ENCODE data around the gene CTDSPL. TPM values are rescaled to one million over a fixed set of nuclear protein-coding genes. Genes with fewer than 3 reads are reported as not detected.

CTDSPL gene
- total and polyA plus RNA-seq, 4 donors, result 8.4 to 17.2 (median 14.2) TPM

DNA sequence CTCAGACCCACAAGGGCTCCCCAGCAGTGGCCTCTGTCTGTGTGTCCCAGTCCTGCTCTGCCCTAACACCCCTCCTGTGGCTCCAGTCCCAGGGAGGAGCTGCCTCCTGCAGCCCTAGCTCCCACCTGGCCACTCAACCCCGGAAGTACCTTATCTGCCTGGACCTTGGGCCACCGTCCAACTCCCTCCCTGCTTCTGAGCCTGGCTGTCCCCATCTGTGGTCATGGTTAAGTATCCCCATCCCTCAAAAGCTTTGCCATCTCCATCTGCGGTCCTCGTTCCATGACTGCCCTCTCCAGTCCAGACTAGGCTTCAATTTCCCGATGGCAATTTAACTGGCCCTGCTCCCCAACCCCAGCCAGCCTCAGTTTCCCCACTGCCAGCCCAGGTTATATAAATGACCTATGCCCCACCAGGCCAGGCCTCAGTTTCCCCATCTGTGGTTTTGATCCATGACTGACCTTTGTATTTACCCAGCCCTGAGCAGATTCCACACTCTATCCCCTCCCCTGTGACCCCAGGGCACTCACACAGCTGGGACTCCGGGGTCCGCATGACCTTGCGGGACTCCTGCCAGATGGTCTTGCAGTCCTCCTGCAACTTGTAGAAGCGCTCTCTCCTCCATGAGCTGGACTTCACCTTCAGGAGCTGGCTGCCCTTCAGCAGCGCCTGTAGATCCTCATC lies 158.1 kb downstream of the CTDSPL start:
- Histone ChIP-seq H3K27ac (ENCODE audit: low read depth in 1 of 2, low read length in 2 of 2) (no peak overlapping the region), H3K36me3 (ENCODE audit: control insufficient read depth in 4 of 4, insufficient read depth in 3 of 4, low read depth in 1 of 4, low read length in 3 of 4) (peaks cover 4 to 19% (median 12%) of the 10 kb centered on the region in 4 donors), H3K9me3 (ENCODE audit: control insufficient read depth in 4 of 4, low read length in 3 of 4) (peaks cover 0 to 2% (median 0%) of the 10 kb centered on the region in 4 donors), H3K27me3 (ENCODE audit: control insufficient read depth in 4 of 4, insufficient read depth in 4 of 4, low read length in 3 of 4) (no peaks in the 10 kb centered on the region), H3K4me1 (ENCODE audit: control insufficient read depth in 4 of 4, insufficient read depth in 4 of 4, low read length in 3 of 4) (peaks cover 0 to 19% (median 8%) of the 10 kb centered on the region in 4 donors), H3K4me3 (ENCODE audit: low read depth in 1 of 3, low read length in 3 of 3) (no peak overlapping the region), H3K9ac (ENCODE audit: low read depth in 1 of 2, low read length in 2 of 2) (no peak overlapping the region)
- DNase-seq (ENCODE audit: low spot score), result no peak
- 82% methylated on average over 10 of the region's 10 CpGs for WGBS
- TF ChIP-seq, protein P1, sequence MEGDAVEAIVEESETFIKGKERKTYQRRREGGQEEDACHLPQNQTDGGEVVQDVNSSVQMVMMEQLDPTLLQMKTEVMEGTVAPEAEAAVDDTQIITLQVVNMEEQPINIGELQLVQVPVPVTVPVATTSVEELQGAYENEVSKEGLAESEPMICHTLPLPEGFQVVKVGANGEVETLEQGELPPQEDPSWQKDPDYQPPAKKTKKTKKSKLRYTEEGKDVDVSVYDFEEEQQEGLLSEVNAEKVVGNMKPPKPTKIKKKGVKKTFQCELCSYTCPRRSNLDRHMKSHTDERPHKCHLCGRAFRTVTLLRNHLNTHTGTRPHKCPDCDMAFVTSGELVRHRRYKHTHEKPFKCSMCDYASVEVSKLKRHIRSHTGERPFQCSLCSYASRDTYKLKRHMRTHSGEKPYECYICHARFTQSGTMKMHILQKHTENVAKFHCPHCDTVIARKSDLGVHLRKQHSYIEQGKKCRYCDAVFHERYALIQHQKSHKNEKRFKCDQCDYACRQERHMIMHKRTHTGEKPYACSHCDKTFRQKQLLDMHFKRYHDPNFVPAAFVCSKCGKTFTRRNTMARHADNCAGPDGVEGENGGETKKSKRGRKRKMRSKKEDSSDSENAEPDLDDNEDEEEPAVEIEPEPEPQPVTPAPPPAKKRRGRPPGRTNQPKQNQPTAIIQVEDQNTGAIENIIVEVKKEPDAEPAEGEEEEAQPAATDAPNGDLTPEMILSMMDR (IDR thresholded peaks at IDR 0.05; ENCODE audit: low read depth, low read length, missing input control), result no peak
- TF ChIP-seq FOXA1 (IDR thresholded peaks at IDR 0.05) (no peak), FOXA2 (IDR thresholded peaks at IDR 0.05) (no peak), EGR1 (IDR thresholded peaks at IDR 0.05; ENCODE audit: low read depth in 2 of 2) (no peak), SP1 (IDR thresholded peaks at IDR 0.05) (no peak), HNF4G (IDR thresholded peaks at IDR 0.05) (no peak), HNF4A (conservative IDR thresholded peaks at IDR 0.05) (no peak), JUND (IDR thresholded peaks at IDR 0.05) (no peak), GABPA (IDR thresholded peaks at IDR 0.05 in 1 of 2, conservative IDR thresholded peaks at IDR 0.05 in 1 of 2) (no peak), NR2F2 (IDR thresholded peaks at IDR 0.05) (no peak), RAD21 (IDR thresholded peaks at IDR 0.05) (no peak), RXRA (IDR thresholded peaks at IDR 0.05) (no peak)
- TF ChIP-seq, protein P2, sequence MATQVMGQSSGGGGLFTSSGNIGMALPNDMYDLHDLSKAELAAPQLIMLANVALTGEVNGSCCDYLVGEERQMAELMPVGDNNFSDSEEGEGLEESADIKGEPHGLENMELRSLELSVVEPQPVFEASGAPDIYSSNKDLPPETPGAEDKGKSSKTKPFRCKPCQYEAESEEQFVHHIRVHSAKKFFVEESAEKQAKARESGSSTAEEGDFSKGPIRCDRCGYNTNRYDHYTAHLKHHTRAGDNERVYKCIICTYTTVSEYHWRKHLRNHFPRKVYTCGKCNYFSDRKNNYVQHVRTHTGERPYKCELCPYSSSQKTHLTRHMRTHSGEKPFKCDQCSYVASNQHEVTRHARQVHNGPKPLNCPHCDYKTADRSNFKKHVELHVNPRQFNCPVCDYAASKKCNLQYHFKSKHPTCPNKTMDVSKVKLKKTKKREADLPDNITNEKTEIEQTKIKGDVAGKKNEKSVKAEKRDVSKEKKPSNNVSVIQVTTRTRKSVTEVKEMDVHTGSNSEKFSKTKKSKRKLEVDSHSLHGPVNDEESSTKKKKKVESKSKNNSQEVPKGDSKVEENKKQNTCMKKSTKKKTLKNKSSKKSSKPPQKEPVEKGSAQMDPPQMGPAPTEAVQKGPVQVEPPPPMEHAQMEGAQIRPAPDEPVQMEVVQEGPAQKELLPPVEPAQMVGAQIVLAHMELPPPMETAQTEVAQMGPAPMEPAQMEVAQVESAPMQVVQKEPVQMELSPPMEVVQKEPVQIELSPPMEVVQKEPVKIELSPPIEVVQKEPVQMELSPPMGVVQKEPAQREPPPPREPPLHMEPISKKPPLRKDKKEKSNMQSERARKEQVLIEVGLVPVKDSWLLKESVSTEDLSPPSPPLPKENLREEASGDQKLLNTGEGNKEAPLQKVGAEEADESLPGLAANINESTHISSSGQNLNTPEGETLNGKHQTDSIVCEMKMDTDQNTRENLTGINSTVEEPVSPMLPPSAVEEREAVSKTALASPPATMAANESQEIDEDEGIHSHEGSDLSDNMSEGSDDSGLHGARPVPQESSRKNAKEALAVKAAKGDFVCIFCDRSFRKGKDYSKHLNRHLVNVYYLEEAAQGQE (IDR thresholded peaks at IDR 0.05), result no peak
- TF ChIP-seq, protein P3, sequence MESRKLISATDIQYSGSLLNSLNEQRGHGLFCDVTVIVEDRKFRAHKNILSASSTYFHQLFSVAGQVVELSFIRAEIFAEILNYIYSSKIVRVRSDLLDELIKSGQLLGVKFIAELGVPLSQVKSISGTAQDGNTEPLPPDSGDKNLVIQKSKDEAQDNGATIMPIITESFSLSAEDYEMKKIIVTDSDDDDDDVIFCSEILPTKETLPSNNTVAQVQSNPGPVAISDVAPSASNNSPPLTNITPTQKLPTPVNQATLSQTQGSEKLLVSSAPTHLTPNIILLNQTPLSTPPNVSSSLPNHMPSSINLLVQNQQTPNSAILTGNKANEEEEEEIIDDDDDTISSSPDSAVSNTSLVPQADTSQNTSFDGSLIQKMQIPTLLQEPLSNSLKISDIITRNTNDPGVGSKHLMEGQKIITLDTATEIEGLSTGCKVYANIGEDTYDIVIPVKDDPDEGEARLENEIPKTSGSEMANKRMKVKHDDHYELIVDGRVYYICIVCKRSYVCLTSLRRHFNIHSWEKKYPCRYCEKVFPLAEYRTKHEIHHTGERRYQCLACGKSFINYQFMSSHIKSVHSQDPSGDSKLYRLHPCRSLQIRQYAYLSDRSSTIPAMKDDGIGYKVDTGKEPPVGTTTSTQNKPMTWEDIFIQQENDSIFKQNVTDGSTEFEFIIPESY (IDR thresholded peaks at IDR 0.05), result no peak
- TF ChIP-seq, protein P4, sequence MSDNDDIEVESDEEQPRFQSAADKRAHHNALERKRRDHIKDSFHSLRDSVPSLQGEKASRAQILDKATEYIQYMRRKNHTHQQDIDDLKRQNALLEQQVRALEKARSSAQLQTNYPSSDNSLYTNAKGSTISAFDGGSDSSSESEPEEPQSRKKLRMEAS (IDR thresholded peaks at IDR 0.05), result no peak
- TF ChIP-seq, protein P5, sequence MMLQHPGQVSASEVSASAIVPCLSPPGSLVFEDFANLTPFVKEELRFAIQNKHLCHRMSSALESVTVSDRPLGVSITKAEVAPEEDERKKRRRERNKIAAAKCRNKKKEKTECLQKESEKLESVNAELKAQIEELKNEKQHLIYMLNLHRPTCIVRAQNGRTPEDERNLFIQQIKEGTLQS (IDR thresholded peaks at IDR 0.05), result no peak
